RWPE1 (cell line): Measurements from ENCODE around the gene SND1.

ENCODE experiments used
- CTCF ChIA-PET: fragments of 350-600 bp; sonication (Branson Sonifier 250); formaldehyde crosslinking; extraction: SDS; loops from one replicate; lab custom pipeline; 2021; lab: Yijun Ruan, JAX
- POLR2A ChIA-PET: fragments of 400-600 bp; formaldehyde crosslinking; extraction: SDS; loops from one replicate; lab custom pipeline; 2020; ENCODE audit warnings: antibody characterized with exemption; ENCODE audit not compliant: low non-redundant PET; lab: Yijun Ruan, JAX
- DNase-seq: peaks from one replicate; pipeline ENCODE4 v3.0.0; 2012; ENCODE audit warnings: low spot score
- H3K27ac ChIP-seq: fragments of 450-650 bp; 2 replicates; pipeline ENCODE4 v1.5.1; 2017
- TF ChIP-seq, protein P1 (sequence below): fragments of 450-650 bp; conservative IDR thresholded peaks from 2 replicates; pipeline ENCODE4 v1.5.1; 2017; ENCODE audit warnings: low read depth, mild to moderate bottlenecking

Gene SND1

DNA sequence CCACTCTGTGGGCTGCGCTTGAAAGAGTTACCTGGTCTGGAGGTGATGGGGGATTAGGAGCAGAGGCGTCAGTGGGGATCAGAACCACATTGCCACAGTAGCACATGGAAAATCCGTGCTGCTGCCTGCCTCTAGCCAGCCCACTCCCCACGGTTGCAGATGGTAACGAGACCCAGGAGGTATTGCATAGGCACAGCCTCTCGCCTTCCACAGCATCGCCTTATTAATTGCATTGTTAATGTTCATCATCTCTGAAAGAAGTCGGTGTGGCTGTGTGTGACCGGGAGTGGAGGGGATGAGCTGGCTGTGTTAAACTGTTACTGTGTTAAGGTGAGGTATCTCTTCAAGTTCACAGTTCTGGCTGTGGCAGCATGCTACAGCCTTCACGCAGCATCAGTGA, 414.4 kb downstream of the SND1 start:
- TF ChIP-seq, protein P1, sequence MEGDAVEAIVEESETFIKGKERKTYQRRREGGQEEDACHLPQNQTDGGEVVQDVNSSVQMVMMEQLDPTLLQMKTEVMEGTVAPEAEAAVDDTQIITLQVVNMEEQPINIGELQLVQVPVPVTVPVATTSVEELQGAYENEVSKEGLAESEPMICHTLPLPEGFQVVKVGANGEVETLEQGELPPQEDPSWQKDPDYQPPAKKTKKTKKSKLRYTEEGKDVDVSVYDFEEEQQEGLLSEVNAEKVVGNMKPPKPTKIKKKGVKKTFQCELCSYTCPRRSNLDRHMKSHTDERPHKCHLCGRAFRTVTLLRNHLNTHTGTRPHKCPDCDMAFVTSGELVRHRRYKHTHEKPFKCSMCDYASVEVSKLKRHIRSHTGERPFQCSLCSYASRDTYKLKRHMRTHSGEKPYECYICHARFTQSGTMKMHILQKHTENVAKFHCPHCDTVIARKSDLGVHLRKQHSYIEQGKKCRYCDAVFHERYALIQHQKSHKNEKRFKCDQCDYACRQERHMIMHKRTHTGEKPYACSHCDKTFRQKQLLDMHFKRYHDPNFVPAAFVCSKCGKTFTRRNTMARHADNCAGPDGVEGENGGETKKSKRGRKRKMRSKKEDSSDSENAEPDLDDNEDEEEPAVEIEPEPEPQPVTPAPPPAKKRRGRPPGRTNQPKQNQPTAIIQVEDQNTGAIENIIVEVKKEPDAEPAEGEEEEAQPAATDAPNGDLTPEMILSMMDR = no peak
- DNase-seq = no peak
- ChIA-PET CTCF (interaction anchor here (0.6 kb wide), 1 partner anchor 16 kb away, joined by 4 read pairs; no protein-coding TSS in a partner anchor), POLR2A (no interaction called here)
- H3K27ac ChIP-seq = no peak overlapping the region

DNA sequence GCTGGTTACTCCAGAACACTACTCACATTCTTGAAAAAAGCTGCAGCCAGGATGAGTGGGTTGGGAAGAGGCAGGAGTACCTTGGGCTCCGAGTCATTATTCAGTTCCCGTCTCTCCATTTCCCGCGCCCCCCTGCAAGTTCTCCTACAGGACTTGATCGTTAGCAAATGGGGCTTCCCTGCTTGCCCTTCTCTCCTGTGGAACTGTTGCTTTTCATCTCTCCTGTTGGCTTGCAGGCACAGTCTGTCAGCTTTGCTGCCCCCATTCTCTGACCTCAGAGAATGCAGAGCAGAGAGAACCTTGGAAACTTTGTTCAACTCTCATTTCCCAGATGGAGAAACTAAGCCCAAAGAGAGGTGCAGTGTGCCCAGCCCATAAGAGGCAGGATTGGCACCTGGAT, 414.9 kb downstream of the SND1 start:
- CTCF ChIA-PET = interaction anchor here (0.6 kb wide), 1 partner anchor 16 kb away, joined by 4 read pairs; no protein-coding TSS in a partner anchor
- POLR2A ChIA-PET = no interaction called here

DNA sequence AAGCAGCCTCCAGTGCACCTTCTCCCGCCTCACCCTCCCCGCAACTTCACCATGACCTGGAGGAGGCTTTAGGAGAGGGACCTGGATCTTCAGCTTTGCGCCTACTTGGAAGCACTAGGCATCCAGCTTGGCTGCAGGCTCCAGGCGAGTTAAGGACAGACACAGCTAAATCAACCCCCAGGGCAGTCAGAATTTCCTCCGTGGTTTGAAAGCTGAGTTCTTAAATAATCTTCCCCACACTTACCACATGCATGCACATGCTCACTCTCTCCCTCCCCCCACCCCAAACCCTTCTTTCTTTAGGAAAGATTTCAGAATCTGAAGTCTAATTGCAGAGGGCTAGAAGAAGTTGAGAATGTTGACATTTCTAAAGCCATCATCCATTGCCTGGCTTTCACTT, 416.0 kb downstream of the SND1 start:
- ChIA-PET CTCF (interaction anchor here (0.5 kb wide), 1 partner anchor 15 kb away, joined by 5 read pairs; no protein-coding TSS in a partner anchor), POLR2A (no interaction called here)
- no peak overlapping the region for H3K27ac ChIP-seq
- TF ChIP-seq, protein P1 = no peak
- no peak for DNase-seq

More for the DNA sequence above, 414.9 kb downstream of the SND1 start:
- DNase-seq = no peak
- H3K27ac ChIP-seq = no peak overlapping the region
- TF ChIP-seq, protein P1 = no peak

DNA sequence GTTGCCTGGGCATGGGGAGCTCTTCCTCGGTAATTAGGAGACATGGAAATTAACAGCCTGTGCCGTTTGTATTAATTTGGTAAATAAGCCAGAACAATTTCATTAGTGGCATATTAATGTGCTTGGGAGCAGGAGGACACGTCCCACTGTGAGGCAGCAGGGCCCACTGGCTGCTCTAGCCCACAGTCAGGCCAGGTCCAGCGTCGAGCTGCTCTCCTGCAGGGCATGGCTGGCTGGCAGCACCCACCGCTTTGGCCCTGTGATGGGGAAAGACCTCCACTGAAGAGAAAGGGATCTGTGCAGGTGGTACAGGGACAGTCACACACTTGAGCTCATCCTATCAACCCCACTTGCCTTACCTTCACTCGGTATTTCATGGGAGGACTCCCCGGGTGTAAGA, 416.8 kb downstream of the SND1 start:
- POLR2A ChIA-PET = no interaction called here
- CTCF ChIA-PET = interaction anchor here (0.6 kb wide), 1 partner anchor 525 kb away, joined by 4 read pairs; no protein-coding TSS in a partner anchor
- H3K27ac ChIP-seq = no peak overlapping the region
- TF ChIP-seq, protein P1 = no peak
- no peak for DNase-seq

DNA sequence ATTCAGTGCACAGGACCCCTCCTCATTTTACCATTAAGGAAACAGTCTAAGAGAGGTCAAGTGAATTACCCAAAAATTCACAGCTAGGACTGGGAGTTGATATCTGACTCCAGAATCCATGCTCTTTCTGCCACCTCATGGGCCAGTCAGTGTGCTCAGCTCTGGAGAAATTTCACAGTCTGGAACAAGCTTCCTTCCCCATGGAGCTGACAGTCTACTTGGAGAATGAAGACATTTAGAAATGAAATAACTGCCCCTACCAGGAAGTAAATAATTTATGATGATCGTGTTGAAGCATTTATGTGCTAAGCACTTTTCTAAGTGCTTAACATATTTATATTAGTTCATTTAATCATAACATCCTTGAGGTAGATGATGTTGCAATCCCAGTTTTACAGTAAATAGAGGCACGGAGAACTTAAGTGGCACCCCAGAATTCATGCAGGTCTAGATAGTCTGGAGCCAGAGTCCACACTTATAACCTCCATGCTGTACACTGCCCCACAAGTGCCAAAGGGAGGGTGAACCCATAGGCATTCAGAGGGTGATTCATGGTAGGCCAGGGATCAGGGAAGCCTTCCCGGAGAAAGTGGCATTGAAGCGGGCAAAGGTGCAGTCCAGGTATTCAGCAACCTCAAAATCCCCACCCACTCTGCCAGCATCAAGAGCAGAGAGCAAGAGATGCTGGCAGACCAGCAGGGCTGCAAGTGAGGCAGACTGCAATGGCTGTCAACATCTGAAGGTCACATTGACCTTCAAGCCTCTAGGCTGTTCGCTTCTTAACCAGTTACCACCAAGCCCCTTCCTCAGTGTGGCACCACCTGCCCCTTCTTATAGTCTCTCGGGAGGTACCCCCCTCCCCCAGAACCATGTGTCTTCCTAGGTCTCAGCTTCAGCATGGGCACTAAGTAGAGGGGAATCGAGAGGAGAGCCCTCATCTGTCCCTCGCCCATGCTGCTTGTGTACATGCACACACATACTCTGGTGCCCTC, 417.7 kb downstream of the SND1 start:
- no peak for DNase-seq
- H3K27ac ChIP-seq = no peak overlapping the region
- CTCF ChIA-PET = no interaction called here
- TF ChIP-seq, protein P1 = no peak
- POLR2A ChIA-PET = no interaction called here

DNA sequence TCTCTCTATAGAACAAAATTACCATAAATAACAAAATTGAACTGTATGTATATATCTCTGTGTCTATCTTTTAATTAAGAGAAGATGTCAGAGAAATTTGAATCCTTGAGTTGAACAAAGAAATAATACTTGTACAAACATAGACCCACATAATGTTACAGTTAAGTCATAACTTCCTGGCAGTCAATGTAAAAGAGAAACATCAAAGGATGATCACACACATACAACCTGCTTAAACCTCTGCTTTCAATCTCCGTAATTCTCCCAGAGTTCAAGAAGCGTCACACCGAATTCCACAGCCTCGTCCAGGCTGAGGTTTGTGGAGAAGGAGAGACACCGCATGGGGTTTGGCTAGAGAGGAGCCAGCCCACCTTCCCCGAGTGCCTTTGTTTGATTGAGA, 419.4 kb downstream of the SND1 start:
- POLR2A ChIA-PET = no interaction called here
- DNase-seq = no peak
- CTCF ChIA-PET = no interaction called here
- H3K27ac ChIP-seq = no peak overlapping the region
- TF ChIP-seq, protein P1 = no peak
